Activated T-helper 9 cell treated with anti-CD3 and anti-CD28 coated beads, Interleukin-2, amount 50 U/mL, for 16 hours (primary cell): Measurements from ENCODE around the gene PARP1.

ENCODE experiments used
- DNase-seq: peaks from one replicate; pipeline ENCODE4 v3.0.0-alpha.2; 2020; ENCODE audit warnings: low read depth

PARP1 gene

GRCh38 chr1:226405411-226405988 is 2.4 kb downstream of the PARP1 start:
- DNase-seq, result no peak

GRCh38 chr1:226404904-226405222 is 3.0 kb downstream of the PARP1 start:
- no peak for DNase-seq

GRCh38 chr1:226404063-226404903 is 3.6 kb downstream of the PARP1 start:
- no peak for DNase-seq

- no peak for DNase-seq
Measured at GRCh38 chr1:226403201-226404034, 4.5 kb downstream of the PARP1 start.

- no peak for DNase-seq
Measured at GRCh38 chr1:226402739-226403165, 5.1 kb downstream of the PARP1 start.

GRCh38 chr1:226401355-226402303 is 6.3 kb downstream of the PARP1 start:
- no peak for DNase-seq

- no peak for DNase-seq
Measured at GRCh38 chr1:226400519-226401354, 7.2 kb downstream of the PARP1 start.

GRCh38 chr1:226397955-226398636 is 9.8 kb downstream of the PARP1 start:
- no peak for DNase-seq

- no peak for DNase-seq
Measured at GRCh38 chr1:226397011-226397926, 10.6 kb downstream of the PARP1 start.

- DNase-seq, result no peak
Measured at GRCh38 chr1:226395753-226396152, 12.1 kb downstream of the PARP1 start.

GRCh38 chr1:226394462-226394861 is 13.4 kb downstream of the PARP1 start:
- no peak for DNase-seq

- DNase-seq, result no peak
Measured at GRCh38 chr1:226390681-226391080, 17.2 kb downstream of the PARP1 start.

GRCh38 chr1:226388131-226388530 is 19.8 kb downstream of the PARP1 start:
- DNase-seq, result no peak

- no peak for DNase-seq
Measured at GRCh38 chr1:226384717-226385116, 23.2 kb downstream of the PARP1 start.

GRCh38 chr1:226384040-226384439 is 23.9 kb downstream of the PARP1 start:
- DNase-seq, result no peak

- no peak for DNase-seq
Measured at GRCh38 chr1:226382030-226382429, 25.9 kb downstream of the PARP1 start.

- no peak for DNase-seq
Measured at GRCh38 chr1:226381226-226381998, 26.5 kb downstream of the PARP1 start.

- DNase-seq, result no peak
Measured at GRCh38 chr1:226378071-226378470, 29.8 kb downstream of the PARP1 start.
